Mesodermal cell (in vitro differentiated cells): ENCODE measurements around the gene FOXK2.
"Not testable (repeated sequence)": the region's sequence is repeated elsewhere in the genome, so short reads cannot be mapped to it uniquely, and the experiment has no call there.

Experiments
- H3K27ac ChIP-seq: 2 replicates; pipeline ENCODE4 v1.7.0; 2013; ENCODE audit warnings: mild to moderate bottlenecking, low read depth, low read length, moderate library complexity; ENCODE audit not compliant: severe bottlenecking
- H3K36me3 ChIP-seq: 2 replicates; pipeline ENCODE4 v1.7.1; 2013; ENCODE audit warnings: mild to moderate bottlenecking, low read length, moderate library complexity; ENCODE audit not compliant: control insufficient read depth, insufficient read depth
- H3K4me1 ChIP-seq: one replicate; pipeline ENCODE4 v1.7.1; 2013; ENCODE audit warnings: mild to moderate bottlenecking, low read length; ENCODE audit not compliant: insufficient read depth, control insufficient read depth, poor library complexity, severe bottlenecking
- H3K4me3 ChIP-seq: 2 replicates; pipeline ENCODE4 v1.7.0; 2013; ENCODE audit warnings: low read length, control low read depth, mild to moderate bottlenecking; ENCODE audit not compliant: insufficient read depth, poor library complexity, severe bottlenecking; ENCODE audit errors: extremely low read depth
- H3K9me3 ChIP-seq: 2 replicates; pipeline ENCODE4 v1.7.1; 2013; ENCODE audit warnings: mild to moderate bottlenecking, low read length, moderate library complexity; ENCODE audit not compliant: control insufficient read depth
- whole genome bisulfite sequencing, 2 experiments: methylation state at CpG; one replicate each; pipeline ENCODE4 v1.1.5; 2013; ENCODE audit warnings: missing lambda C conversion rate in 2 of 2; ENCODE audit not compliant: insufficient coverage in 2 of 2; 5-methylcytosine and 5-hydroxymethylcytosine counted together

FOXK2 gene

GRCh38 chr17:82582709-82583108 lies 63.2 kb downstream of the FOXK2 start:
- Histone ChIP-seq H3K9me3 (no peaks in the 10 kb centered on the region), H3K36me3 (peaks cover 83% of the 10 kb centered on the region), H3K4me1 (no peaks in the 10 kb centered on the region), H3K27ac (no peak overlapping the region), H3K4me3 (no peak overlapping the region)
- 96 to 97% methylated on average over 9 to 10 of the region's 11 CpGs for WGBS, 2 experiments

- no peaks in the 10 kb centered on the region for H3K4me1 ChIP-seq
- H3K4me3 ChIP-seq, result no peak overlapping the region
- H3K36me3 ChIP-seq, result peaks cover 83% of the 10 kb centered on the region
- no peak overlapping the region for H3K27ac ChIP-seq
- H3K9me3 ChIP-seq, result no peaks in the 10 kb centered on the region
- 94 to 97% methylated on average over 25 to 28 of the region's 28 CpGs for WGBS, 2 experiments
These were observed 64.2 kb downstream of the FOXK2 start for GRCh38 chr17:82583720-82584234.

- peaks cover 86% of the 10 kb centered on the region for H3K36me3 ChIP-seq
- H3K27ac ChIP-seq, result not testable (repeated sequence)
These were observed 66.5 kb downstream of the FOXK2 start for GRCh38 chr17:82585935-82586575.

GRCh38 chr17:82586576-82587233 lies 67.2 kb downstream of the FOXK2 start:
- H3K4me1 ChIP-seq, result no peaks in the 10 kb centered on the region
- 90 to 96% methylated on average over 9 to 13 of the region's 21 CpGs for WGBS, 2 experiments
- H3K4me3 ChIP-seq, result no peak overlapping the region
- H3K27ac ChIP-seq, result no peak overlapping the region
- peaks cover 87% of the 10 kb centered on the region for H3K36me3 ChIP-seq
- no peaks in the 10 kb centered on the region for H3K9me3 ChIP-seq

More at GRCh38 chr17:82585935-82586575, 66.5 kb downstream of the FOXK2 start:
- not testable (repeated sequence) for H3K4me1 ChIP-seq, H3K9me3 ChIP-seq, H3K4me3 ChIP-seq
- WGBS, 2 experiments, result 94 to 97% methylated on average over 20 to 21 of the region's 23 CpGs

- 95 to 97% methylated on average over 33 to 43 of the region's 47 CpGs for WGBS, 2 experiments
- H3K36me3 ChIP-seq, result peaks cover 87% of the 10 kb centered on the region
These were observed 67.9 kb downstream of the FOXK2 start for GRCh38 chr17:82587234-82588086.

GRCh38 chr17:82588266-82589175 lies 69.0 kb downstream of the FOXK2 start:
- Histone ChIP-seq H3K27ac (no peak overlapping the region), H3K4me3 (no peak overlapping the region), H3K36me3 (peaks cover 77% of the 10 kb centered on the region), H3K4me1 (peaks cover 6% of the 10 kb centered on the region), H3K9me3 (no peaks in the 10 kb centered on the region)
- WGBS, 2 experiments, result 93 to 96% methylated on average over 20 to 21 of the region's 27 CpGs

More at GRCh38 chr17:82587234-82588086, 67.9 kb downstream of the FOXK2 start:
- H3K27ac ChIP-seq, result no peak overlapping the region
- H3K9me3 ChIP-seq, result no peaks in the 10 kb centered on the region
- H3K4me3 ChIP-seq, result no peak overlapping the region
- H3K4me1 ChIP-seq, result peaks cover 3% of the 10 kb centered on the region

- no peaks in the 10 kb centered on the region for H3K9me3 ChIP-seq
- 94 to 97% methylated on average over 5 to 6 of the region's 6 CpGs for WGBS, 2 experiments
- no peak overlapping the region for H3K4me3 ChIP-seq
- peaks cover 11% of the 10 kb centered on the region for H3K4me1 ChIP-seq
- H3K36me3 ChIP-seq, result peaks cover 74% of the 10 kb centered on the region
- H3K27ac ChIP-seq, result no peak overlapping the region
These were observed 70.3 kb downstream of the FOXK2 start for GRCh38 chr17:82589851-82590180.

- no peaks in the 10 kb centered on the region for H3K9me3 ChIP-seq
- peaks cover 73% of the 10 kb centered on the region for H3K36me3 ChIP-seq
- H3K27ac ChIP-seq, result no peak overlapping the region
- H3K4me3 ChIP-seq, result no peak overlapping the region
- peaks cover 11% of the 10 kb centered on the region for H3K4me1 ChIP-seq
- 95 to 100% methylated on average over 3 to 4 of the region's 6 CpGs for WGBS, 2 experiments
These were observed 70.7 kb downstream of the FOXK2 start for GRCh38 chr17:82590216-82590615.

GRCh38 chr17:82590881-82591539 lies 71.5 kb downstream of the FOXK2 start:
- peaks cover 11% of the 10 kb centered on the region for H3K4me1 ChIP-seq
- WGBS, 2 experiments, result 95 to 96% methylated on average over 13 to 16 of the region's 17 CpGs
- H3K27ac ChIP-seq, result peak overlapping the region; percentile 62
- H3K36me3 ChIP-seq, result peaks cover 73% of the 10 kb centered on the region
- no peak overlapping the region for H3K4me3 ChIP-seq
- H3K9me3 ChIP-seq, result no peaks in the 10 kb centered on the region
